MM.1S (cell line): ENCODE data around the gene PCDHGB7.
"Not testable (repeated sequence)": the region's sequence is repeated elsewhere in the genome, so short reads cannot be mapped to it uniquely, and the experiment has no call there.

Experiments used
- DNase-seq: peaks from one replicate; pipeline ENCODE4 v3.0.0-alpha.2; 2015
- H2AFZ ChIP-seq: fragments of 300-600 bp; sonication (generic); 2 replicates; pipeline ENCODE4 v1.6.0; 2016; ENCODE audit warnings: antibody characterized with exemption, low read length
- H3F3A ChIP-seq: fragments of 300-600 bp; sonication (generic); 2 replicates; pipeline ENCODE4 v1.6.1; 2016; ENCODE audit warnings: mild to moderate bottlenecking, antibody characterized with exemption, low read length, moderate library complexity, mixed read lengths; ENCODE audit not compliant: insufficient read depth
- H3K27ac ChIP-seq: fragments of 300-600 bp; sonication (generic); 2 replicates; pipeline ENCODE4 v1.5.1; 2016; ENCODE audit warnings: mild to moderate bottlenecking, low read length
- H3K27me3 ChIP-seq: fragments of 300-600 bp; sonication (generic); replicated peaks from 2 replicates; pipeline ENCODE4 v1.6.0; 2016; ENCODE audit warnings: low read length; ENCODE audit not compliant: insufficient read depth
- H3K36me3 ChIP-seq: fragments of 300-600 bp; sonication (generic); replicated peaks from 2 replicates; pipeline ENCODE4 v1.6.1; 2016; ENCODE audit warnings: mild to moderate bottlenecking, low read length, mixed read lengths; ENCODE audit not compliant: insufficient read depth
- H3K4me1 ChIP-seq: fragments of 300-600 bp; sonication (generic); 2 replicates; pipeline ENCODE4 v1.6.1; 2016; ENCODE audit warnings: low read length, mixed read lengths
- H3K4me2 ChIP-seq: fragments of 300-600 bp; sonication (generic); 2 replicates; pipeline ENCODE4 v1.6.0; 2016; ENCODE audit warnings: low read depth, low read length
- H3K4me3 ChIP-seq: fragments of 300-600 bp; sonication (generic); 2 replicates; pipeline ENCODE4 v1.5.1; 2016; ENCODE audit warnings: low read length, mixed read lengths
- H3K79me2 ChIP-seq: fragments of 300-600 bp; sonication (generic); 2 replicates; pipeline ENCODE4 v1.6.1; 2016; ENCODE audit warnings: mixed run types, low read length, mixed read lengths
- H3K9ac ChIP-seq: fragments of 300-600 bp; sonication (generic); 2 replicates; pipeline ENCODE4 v1.6.1; 2016; ENCODE audit warnings: low read length, mixed read lengths
- H3K9me2 ChIP-seq: fragments of 300-600 bp; sonication (generic); replicated peaks from 2 replicates; pipeline ENCODE4 v1.6.1; 2016; ENCODE audit warnings: mild to moderate bottlenecking, low read length, mixed read lengths; ENCODE audit not compliant: insufficient read depth
- H3K9me3 ChIP-seq: fragments of 300-600 bp; sonication (generic); replicated peaks from 2 replicates; pipeline ENCODE4 v1.6.1; 2016; ENCODE audit warnings: mild to moderate bottlenecking, low read length, mixed read lengths; ENCODE audit not compliant: insufficient read depth
- H4K20me1 ChIP-seq: fragments of 300-600 bp; sonication (generic); 2 replicates; pipeline ENCODE4 v1.6.1; 2016; ENCODE audit warnings: mild to moderate bottlenecking, low read length, moderate library complexity, mixed read lengths; ENCODE audit not compliant: insufficient read depth
- EZH2 ChIP-seq: fragments of 300-600 bp; sonication (generic); optimal IDR thresholded peaks from 2 replicates; pipeline ENCODE3; 2017; ENCODE audit warnings: low read depth, mild to moderate bottlenecking, antibody characterized with exemption, low read length, mixed read lengths
- EZH2phosphoT487 ChIP-seq: fragments of 300-600 bp; sonication (generic); IDR thresholded peaks from 2 replicates; pipeline ENCODE4 v1.6.1; 2018; ENCODE audit warnings: antibody characterized with exemption, low read length
- TF ChIP-seq, protein P1 (sequence below): fragments of 300-600 bp; sonication (generic); IDR thresholded peaks from 2 replicates; pipeline ENCODE4 v1.5.1; 2016; ENCODE audit warnings: antibody characterized with exemption, low read length, mixed read lengths

PCDHGB7 gene

DNA sequence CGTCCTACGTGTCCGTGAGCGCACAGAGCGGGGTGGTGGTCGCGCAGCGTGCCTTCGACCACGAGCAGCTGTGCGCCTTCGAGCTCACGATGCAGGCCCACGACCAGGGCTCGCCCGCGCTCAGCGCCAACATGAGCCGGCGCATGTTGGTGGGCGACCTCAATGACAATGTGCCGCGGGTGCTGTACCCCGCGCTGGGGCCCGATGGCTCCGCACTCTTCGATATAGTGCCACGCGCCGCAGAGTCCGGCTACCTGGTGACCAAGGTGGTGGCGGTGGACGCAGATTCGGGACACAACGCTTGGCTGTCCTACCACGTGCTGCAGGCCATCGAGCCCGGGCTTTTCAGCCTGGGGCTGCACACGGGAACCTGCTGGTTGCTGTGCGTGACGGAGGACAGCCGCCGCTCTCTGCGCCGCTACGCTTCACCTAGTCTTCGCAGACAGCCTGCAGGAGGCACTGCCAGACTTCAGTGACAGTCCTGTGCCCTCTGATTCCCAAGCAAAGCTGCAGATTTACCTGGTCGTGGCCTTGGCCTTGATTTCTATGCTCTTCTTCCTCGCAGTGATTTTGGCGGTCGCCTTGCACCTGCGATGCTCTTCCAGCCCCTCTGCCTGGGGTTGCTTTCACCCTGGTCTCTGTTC is 10.4 kb downstream of the PCDHGB7 start:
- Histone ChIP-seq H2AFZ (no peak overlapping the region), H3K4me3 (no peak overlapping the region), H3K27me3 (0 out of 2 replicates have a peak, but pooled peaks cover 12% of the 10 kb centered on the region), H3K9ac (no peak overlapping the region), H3K4me1 (no peaks in the 10 kb centered on the region), H3K9me2 (no peaks in the 10 kb centered on the region), H3K9me3 (no peaks in the 10 kb centered on the region), H3K27ac (no peak overlapping the region), H3K36me3 (no peaks in the 10 kb centered on the region), H3K4me2 (no peak overlapping the region), H4K20me1 (no peaks in the 10 kb centered on the region), H3K79me2 (no peaks in the 10 kb centered on the region), H3F3A (no peaks in the 10 kb centered on the region)
- DNase-seq = no peak
- TF ChIP-seq EZH2 (no peak), EZH2phosphoT487 (no peak)
- TF ChIP-seq, protein P1, sequence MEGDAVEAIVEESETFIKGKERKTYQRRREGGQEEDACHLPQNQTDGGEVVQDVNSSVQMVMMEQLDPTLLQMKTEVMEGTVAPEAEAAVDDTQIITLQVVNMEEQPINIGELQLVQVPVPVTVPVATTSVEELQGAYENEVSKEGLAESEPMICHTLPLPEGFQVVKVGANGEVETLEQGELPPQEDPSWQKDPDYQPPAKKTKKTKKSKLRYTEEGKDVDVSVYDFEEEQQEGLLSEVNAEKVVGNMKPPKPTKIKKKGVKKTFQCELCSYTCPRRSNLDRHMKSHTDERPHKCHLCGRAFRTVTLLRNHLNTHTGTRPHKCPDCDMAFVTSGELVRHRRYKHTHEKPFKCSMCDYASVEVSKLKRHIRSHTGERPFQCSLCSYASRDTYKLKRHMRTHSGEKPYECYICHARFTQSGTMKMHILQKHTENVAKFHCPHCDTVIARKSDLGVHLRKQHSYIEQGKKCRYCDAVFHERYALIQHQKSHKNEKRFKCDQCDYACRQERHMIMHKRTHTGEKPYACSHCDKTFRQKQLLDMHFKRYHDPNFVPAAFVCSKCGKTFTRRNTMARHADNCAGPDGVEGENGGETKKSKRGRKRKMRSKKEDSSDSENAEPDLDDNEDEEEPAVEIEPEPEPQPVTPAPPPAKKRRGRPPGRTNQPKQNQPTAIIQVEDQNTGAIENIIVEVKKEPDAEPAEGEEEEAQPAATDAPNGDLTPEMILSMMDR = no peak

DNA sequence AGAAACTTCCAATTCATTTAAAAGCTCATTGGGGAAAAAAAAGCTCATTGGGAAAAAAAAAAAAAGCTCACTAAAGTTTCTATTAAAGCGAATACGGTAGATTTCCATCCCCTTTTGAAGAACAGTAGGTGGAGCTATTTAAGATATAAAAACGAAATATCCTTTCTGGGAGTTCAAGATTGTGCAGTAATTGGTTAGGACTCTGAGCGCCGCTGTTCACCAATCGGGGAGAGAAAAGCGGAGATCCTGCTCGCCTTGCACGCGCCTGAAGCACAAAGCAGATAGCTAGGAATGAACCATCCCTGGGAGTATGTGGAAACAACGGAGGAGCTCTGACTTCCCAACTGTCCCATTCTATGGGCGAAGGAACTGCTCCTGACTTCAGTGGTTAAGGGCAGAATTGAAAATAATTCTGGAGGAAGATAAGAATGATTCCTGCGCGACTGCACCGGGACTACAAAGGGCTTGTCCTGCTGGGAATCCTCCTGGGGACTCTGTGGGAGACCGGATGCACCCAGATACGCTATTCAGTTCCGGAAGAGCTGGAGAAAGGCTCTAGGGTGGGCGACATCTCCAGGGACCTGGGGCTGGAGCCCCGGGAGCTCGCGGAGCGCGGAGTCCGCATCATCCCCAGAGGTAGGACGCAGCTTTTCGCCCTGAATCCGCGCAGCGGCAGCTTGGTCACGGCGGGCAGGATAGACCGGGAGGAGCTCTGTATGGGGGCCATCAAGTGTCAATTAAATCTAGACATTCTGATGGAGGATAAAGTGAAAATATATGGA is 13.0 kb downstream of the PCDHGB7 start, which contains the start of gene PCDHGA12:
Gene PCDHGA12, plus strand, starts transcription at position 176 of the 782 bp plus-strand sequence. Its CDS starts 253 bp downstream, at position 429.
- peaks cover 4% of the 10 kb centered on the region; the same call in 1 of the 2 replicates for H3K27me3 ChIP-seq
- TF ChIP-seq, protein P1 = peak; percentile 79
- TF ChIP-seq EZH2phosphoT487 = no peak
- TF ChIP-seq EZH2 = no peak
- no peaks in the 10 kb centered on the region for H3K9me2 ChIP-seq
- no peak within 1 kb of the TSS for H3K9ac ChIP-seq
- H2AFZ ChIP-seq = peak within 1 kb of the TSS; percentile 57
- DNase-seq = peak; percentile 86
- H3K36me3 ChIP-seq = no peaks in the 10 kb centered on the region
- H3K79me2 ChIP-seq = no peaks in the 10 kb centered on the region
- no peaks in the 10 kb centered on the region for H3F3A ChIP-seq
- peak within 1 kb of the TSS; percentile 77 for H3K4me2 ChIP-seq
- H3K9me3 ChIP-seq = no peaks in the 10 kb centered on the region
- H4K20me1 ChIP-seq = no peaks in the 10 kb centered on the region
- H3K4me3 ChIP-seq = peak within 1 kb of the TSS; percentile 46
- no peaks in the 10 kb centered on the region for H3K4me1 ChIP-seq
- H3K27ac ChIP-seq = no peak within 1 kb of the TSS

GRCh38 chr5:141431286-141431685 is 13.8 kb downstream of the PCDHGB7 start:
- Histone ChIP-seq H3K4me3 (peak overlapping the region; percentile 46; the same call in 1 of the 2 replicates), H3K27me3 (no peaks in the 10 kb centered on the region; the same call in 1 of the 2 replicates), H2AFZ (no peak overlapping the region), H3K27ac (no peak overlapping the region), H3K9me3 (no peaks in the 10 kb centered on the region), H3K9ac (no peak overlapping the region), H3F3A (no peaks in the 10 kb centered on the region), H3K9me2 (no peaks in the 10 kb centered on the region), H3K79me2 (no peaks in the 10 kb centered on the region), H3K4me2 (peak overlapping the region; percentile 77), H3K36me3 (no peaks in the 10 kb centered on the region), H3K4me1 (no peaks in the 10 kb centered on the region), H4K20me1 (no peaks in the 10 kb centered on the region)
- no peak for DNase-seq
- TF ChIP-seq EZH2phosphoT487 = no peak
- TF ChIP-seq, protein P1 = no peak
- TF ChIP-seq EZH2 = no peak

DNA sequence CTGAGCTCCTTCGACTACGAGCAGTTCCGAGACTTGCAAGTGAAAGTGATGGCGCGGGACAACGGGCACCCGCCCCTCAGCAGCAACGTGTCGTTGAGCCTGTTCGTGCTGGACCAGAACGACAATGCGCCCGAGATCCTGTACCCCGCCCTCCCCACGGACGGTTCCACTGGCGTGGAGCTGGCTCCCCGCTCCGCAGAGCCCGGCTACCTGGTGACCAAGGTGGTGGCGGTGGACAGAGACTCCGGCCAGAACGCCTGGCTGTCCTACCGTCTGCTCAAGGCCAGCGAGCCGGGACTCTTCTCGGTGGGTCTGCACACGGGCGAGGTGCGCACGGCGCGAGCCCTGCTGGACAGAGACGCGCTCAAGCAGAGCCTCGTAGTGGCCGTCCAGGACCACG is 14.8 kb downstream of the PCDHGB7 start:
- not testable (repeated sequence) for DNase-seq, H3K27ac ChIP-seq, H3K79me2 ChIP-seq, H2AFZ ChIP-seq, H3K4me3 ChIP-seq, H3K9me2 ChIP-seq, H3K36me3 ChIP-seq, H3K4me1 ChIP-seq, H3K9me3 ChIP-seq, H3K9ac ChIP-seq, H4K20me1 ChIP-seq, H3K4me2 ChIP-seq, H3K27me3 ChIP-seq, H3F3A ChIP-seq

GRCh38 chr5:141432726-141433125 is 15.2 kb downstream of the PCDHGB7 start:
- not testable (repeated sequence) for H3K9me2 ChIP-seq, H3K9ac ChIP-seq, H3K27me3 ChIP-seq, DNase-seq, H3F3A ChIP-seq, H3K27ac ChIP-seq, H3K9me3 ChIP-seq, H2AFZ ChIP-seq, H3K4me1 ChIP-seq, H3K79me2 ChIP-seq, H3K4me2 ChIP-seq, H3K4me3 ChIP-seq, H3K36me3 ChIP-seq, H4K20me1 ChIP-seq
